Tibial nerve (tissue), 4 donors: Measurements from ENCODE around the gene SLCO2A1.

ENCODE experiments used
- EP300 ChIP-seq, 2 donors: sonication (generic); formaldehyde crosslinking; IDR thresholded peaks; one replicate each; pipeline ENCODE4 v1.6.1; 2017; ENCODE audit warnings: antibody characterized with exemption in 2 of 2, mild to moderate bottlenecking in 1 of 2
- POLR2A ChIP-seq, 2 donors: fragments of 450-650 bp; IDR thresholded peaks; one replicate each; pipeline ENCODE4 v1.6.1; 2017; ENCODE audit warnings: antibody characterized with exemption in 2 of 2, mild to moderate bottlenecking in 2 of 2, moderate library complexity in 2 of 2
- TF ChIP-seq, protein P1 (sequence below), 5 experiments: fragments of 200-600 bp in 3 of 5; fragments of 450-650 bp in 2 of 5; sonication (generic) in 3 of 5; IDR thresholded peaks; one replicate each; pipeline ENCODE4 v1.5.1; 2016 to 2019; ENCODE audit warnings: antibody characterized with exemption in 5 of 5, mild to moderate bottlenecking in 3 of 5, moderate library complexity in 2 of 5

DNA sequence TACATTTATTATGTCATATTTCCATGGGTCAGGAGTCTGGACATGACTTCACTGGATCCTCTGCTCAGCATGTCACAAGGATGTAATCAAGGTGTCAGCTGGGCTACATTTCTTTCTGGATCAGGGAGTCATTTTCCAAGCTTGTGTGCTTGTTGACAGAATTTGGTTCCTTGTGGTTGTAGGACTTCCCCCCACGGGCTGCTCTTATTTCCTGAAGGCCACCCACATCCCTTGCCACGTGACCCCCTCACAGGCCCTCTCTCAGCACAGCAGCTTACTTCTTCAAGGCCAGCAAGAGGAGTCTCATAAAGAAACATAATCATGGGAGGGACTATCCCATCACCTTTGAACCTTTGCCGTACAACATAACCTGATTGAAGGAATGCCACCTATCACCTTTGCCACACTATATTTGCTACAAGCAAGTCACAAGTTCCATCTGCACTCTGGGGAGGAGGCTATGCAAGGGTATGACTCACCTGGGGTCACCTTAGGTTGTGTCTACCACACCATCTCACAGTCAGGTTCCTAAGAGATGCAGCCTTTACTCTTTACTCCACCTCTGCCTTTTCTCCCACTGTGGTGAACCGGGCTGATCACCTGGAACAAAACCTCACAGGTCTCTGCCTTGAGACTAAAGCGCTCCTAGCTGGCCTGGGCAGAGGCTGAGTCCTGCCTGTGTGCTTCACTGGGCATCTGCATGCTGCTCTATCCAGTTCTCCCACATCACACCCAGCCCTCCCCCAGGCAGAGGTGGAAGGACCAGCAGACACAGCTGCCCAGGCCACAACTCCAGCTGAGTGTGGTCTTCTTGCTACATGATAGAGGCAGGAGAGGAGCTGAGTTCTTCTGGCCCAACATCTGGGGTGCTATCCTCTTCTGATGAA is 147.5 kb downstream of the SLCO2A1 start:
- TF ChIP-seq, protein P1, sequence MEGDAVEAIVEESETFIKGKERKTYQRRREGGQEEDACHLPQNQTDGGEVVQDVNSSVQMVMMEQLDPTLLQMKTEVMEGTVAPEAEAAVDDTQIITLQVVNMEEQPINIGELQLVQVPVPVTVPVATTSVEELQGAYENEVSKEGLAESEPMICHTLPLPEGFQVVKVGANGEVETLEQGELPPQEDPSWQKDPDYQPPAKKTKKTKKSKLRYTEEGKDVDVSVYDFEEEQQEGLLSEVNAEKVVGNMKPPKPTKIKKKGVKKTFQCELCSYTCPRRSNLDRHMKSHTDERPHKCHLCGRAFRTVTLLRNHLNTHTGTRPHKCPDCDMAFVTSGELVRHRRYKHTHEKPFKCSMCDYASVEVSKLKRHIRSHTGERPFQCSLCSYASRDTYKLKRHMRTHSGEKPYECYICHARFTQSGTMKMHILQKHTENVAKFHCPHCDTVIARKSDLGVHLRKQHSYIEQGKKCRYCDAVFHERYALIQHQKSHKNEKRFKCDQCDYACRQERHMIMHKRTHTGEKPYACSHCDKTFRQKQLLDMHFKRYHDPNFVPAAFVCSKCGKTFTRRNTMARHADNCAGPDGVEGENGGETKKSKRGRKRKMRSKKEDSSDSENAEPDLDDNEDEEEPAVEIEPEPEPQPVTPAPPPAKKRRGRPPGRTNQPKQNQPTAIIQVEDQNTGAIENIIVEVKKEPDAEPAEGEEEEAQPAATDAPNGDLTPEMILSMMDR (IDR thresholded peaks at IDR 0.05), result no peak
- no peak for TF ChIP-seq POLR2A (IDR thresholded peaks at IDR 0.05)
- TF ChIP-seq EP300 (IDR thresholded peaks at IDR 0.05), result no peak
